Stomach (tissue), 4 donors: ENCODE results near the gene RASD2.

Source experiments
- EP300 ChIP-seq: sonication (generic); formaldehyde crosslinking; IDR thresholded peaks from one replicate; pipeline ENCODE4 v1.6.1; 2017; ENCODE audit warnings: antibody characterized with exemption
- POLR2A ChIP-seq, 4 donors: fragments of 450-650 bp; IDR thresholded peaks; one replicate each; pipeline ENCODE4 v1.6.1; 2016; ENCODE audit warnings: antibody characterized with exemption in 4 of 4, control low read depth in 2 of 4, mild to moderate bottlenecking in 1 of 4, moderate library complexity in 1 of 4
- POLR2AphosphoS5 ChIP-seq, 3 donors: sonication (generic); formaldehyde crosslinking; IDR thresholded peaks; one replicate each; pipeline ENCODE4 v1.6.1; 2016; ENCODE audit warnings: antibody characterized with exemption in 3 of 3
- TF ChIP-seq, protein P1 (sequence below), 7 experiments: fragments of 450-650 bp in 4 of 7; fragments of 200-600 bp in 3 of 7; sonication (generic) in 3 of 7; IDR thresholded peaks; one replicate each; pipeline ENCODE4 v1.5.1; 2016 to 2019; ENCODE audit warnings: antibody characterized with exemption in 7 of 7, control low read depth in 2 of 7, mild to moderate bottlenecking in 1 of 7

DNA sequence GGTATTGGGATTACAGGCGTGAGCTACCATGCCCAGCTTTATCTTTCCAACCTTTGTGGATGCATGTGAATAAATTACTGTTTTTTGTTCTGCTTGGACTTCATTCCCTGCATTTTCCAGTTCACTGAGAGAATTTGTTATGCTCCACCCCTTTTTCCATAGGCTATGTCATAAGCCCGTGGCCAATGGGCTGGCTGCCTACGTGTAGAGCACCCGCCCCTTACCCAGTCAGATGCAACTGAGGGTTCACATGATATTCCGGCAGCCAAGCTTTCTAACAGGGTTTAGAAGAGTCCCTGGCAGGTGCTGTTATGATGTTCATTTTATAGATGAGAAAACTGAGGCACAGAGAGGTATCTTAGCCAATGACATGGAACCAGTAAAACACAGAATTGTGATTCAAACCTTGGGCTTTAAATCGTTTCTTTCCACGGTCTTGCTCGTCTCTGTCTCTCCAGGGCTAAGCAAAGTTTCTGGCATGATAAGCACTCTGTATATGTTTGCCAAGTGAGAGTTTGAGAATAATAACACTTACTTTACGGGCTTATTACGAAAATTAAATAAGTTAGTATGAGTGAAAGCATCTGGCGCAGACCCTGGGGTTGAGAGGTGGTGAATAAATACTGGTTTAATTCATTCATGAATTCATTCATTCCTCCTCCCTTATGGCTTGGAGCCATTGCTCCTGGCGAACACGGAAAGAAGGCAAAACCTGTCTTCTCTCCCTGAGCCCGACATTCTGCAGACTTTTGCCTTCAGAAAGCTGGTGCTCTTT is 42.4 kb upstream of the RASD2 start:
- TF ChIP-seq, protein P1, sequence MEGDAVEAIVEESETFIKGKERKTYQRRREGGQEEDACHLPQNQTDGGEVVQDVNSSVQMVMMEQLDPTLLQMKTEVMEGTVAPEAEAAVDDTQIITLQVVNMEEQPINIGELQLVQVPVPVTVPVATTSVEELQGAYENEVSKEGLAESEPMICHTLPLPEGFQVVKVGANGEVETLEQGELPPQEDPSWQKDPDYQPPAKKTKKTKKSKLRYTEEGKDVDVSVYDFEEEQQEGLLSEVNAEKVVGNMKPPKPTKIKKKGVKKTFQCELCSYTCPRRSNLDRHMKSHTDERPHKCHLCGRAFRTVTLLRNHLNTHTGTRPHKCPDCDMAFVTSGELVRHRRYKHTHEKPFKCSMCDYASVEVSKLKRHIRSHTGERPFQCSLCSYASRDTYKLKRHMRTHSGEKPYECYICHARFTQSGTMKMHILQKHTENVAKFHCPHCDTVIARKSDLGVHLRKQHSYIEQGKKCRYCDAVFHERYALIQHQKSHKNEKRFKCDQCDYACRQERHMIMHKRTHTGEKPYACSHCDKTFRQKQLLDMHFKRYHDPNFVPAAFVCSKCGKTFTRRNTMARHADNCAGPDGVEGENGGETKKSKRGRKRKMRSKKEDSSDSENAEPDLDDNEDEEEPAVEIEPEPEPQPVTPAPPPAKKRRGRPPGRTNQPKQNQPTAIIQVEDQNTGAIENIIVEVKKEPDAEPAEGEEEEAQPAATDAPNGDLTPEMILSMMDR (IDR thresholded peaks at IDR 0.05), result no peak
- TF ChIP-seq POLR2A (IDR thresholded peaks at IDR 0.05), result no peak
- no peak for TF ChIP-seq EP300
- TF ChIP-seq POLR2AphosphoS5 (IDR thresholded peaks at IDR 0.05), result no peak
